Lung (tissue), 12 donors: ENCODE measurements around the gene RBP3. TPM values are rescaled to one million over a fixed set of nuclear protein-coding genes. Genes with fewer than 3 reads are reported as not detected.
A peak's percentile ranks its signal among the peaks of the same experiment; 100 is the strongest.

Experiments
- ATAC-seq: fragments of 200-7000 bp; cut with Tn5 transposase; one replicate; pipeline ENCODE4 v1.9.1; 2020; ENCODE audit warnings: moderate number of reproducible peaks; ENCODE audit not compliant: insufficient read depth, low FRiP score
- DNase-seq, 3 donors: peaks; one replicate each; pipeline ENCODE4 v3.0.0-alpha.2; 2013 to 2017
- H3K27ac ChIP-seq, 2 donors: one replicate each; pipeline ENCODE4 v1.5.1; 2013; ENCODE audit warnings: mild to moderate bottlenecking in 2 of 2, moderate library complexity in 2 of 2, control low read depth in 1 of 2, inconsistent platforms in 1 of 2, low read depth in 1 of 2, low read length in 1 of 2
- H3K27me3 ChIP-seq, 3 donors: one replicate each; pipeline ENCODE4 v1.5.1; 2013; ENCODE audit warnings: low read length in 2 of 3; ENCODE audit not compliant: control insufficient read depth in 3 of 3, insufficient read depth in 3 of 3
- H3K36me3 ChIP-seq, 4 donors: one replicate each; pipeline ENCODE4 v1.5.1; 2013; ENCODE audit warnings: low read length in 4 of 4, mild to moderate bottlenecking in 1 of 4, moderate library complexity in 1 of 4; ENCODE audit not compliant: control insufficient read depth in 4 of 4, insufficient read depth in 4 of 4
- H3K4me1 ChIP-seq, 5 donors: one replicate each; pipeline ENCODE4 v1.5.1; 2013; ENCODE audit warnings: low read length in 5 of 5, mild to moderate bottlenecking in 2 of 5, moderate library complexity in 1 of 5; ENCODE audit not compliant: control insufficient read depth in 5 of 5, insufficient read depth in 5 of 5
- H3K4me3 ChIP-seq: one replicate; pipeline ENCODE4 v1.5.1; 2013; ENCODE audit warnings: mild to moderate bottlenecking, control low read depth, moderate library complexity
- H3K9ac ChIP-seq, 2 donors: one replicate each; pipeline ENCODE4 v1.5.1; 2013; ENCODE audit warnings: low read length in 2 of 2, control low read depth in 1 of 2; ENCODE audit not compliant: insufficient read depth in 1 of 2
- H3K9me3 ChIP-seq, 4 donors: one replicate each; pipeline ENCODE4 v1.5.1; 2013; ENCODE audit warnings: low read length in 3 of 4, mild to moderate bottlenecking in 1 of 4, moderate library complexity in 1 of 4; ENCODE audit not compliant: control insufficient read depth in 4 of 4, insufficient read depth in 3 of 4
- WGBS, 2 donors: extraction: QIAGEN DNeasy Blood & Tissue Kit; methylation state at CpG; one replicate each; pipeline ENCODE4 v1.1.7; 2013; 5-methylcytosine and 5-hydroxymethylcytosine counted together
- polyA plus RNA-seq, 2 donors: library from polyadenylated mRNA; stranded (reverse); fragments of 200-250 nt; gene quantifications; one replicate each; pipeline ENCODE4 v1.2.1, GENCODE V29; 2013
- total RNA-seq, 2 donors: library from RNA; depleted of rRNA in 1 of 2; stranded (reverse); fragments of >200 nt in 1 of 2; gene quantifications; one replicate each; pipeline ENCODE4 v1.2.1, GENCODE V29; 2014 to 2021
- TF ChIP-seq, protein P1 (sequence below): IDR thresholded peaks from 2 replicates; pipeline ENCODE4 v1.5.1; 2012; ENCODE audit warnings: mild to moderate bottlenecking; ENCODE audit errors: control extremely low read depth, extremely low read depth
- donor health status: control.
- donor health status: control.
- donor health status: Bipolar disorder and iron deficiency.
- donor health status: healthy.
- donor health status: DM: yes; HTN: yes; CAD: no.

RBP3 gene
- total and polyA plus RNA-seq, 4 donors = 0.01 TPM; not detected in 3

DNA sequence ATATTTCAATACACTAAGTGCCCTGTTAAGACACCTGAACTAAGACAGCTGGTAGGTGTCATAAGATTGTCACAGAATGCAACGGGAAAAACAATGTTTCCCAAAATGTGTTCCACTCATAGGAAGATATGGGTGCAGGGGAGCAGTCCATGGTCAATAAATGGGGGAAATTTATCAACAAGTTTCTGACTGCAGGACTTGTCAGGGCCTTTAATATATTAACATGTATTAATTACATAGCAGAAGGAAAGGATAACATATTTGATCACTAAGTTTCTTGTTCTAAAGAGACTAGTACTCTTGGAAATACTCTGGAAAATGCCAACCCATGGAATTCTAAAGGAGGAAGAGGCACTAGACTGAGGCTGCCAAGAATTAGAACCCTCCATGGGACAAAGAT is 6.7 kb downstream of the RBP3 start:
- no peaks in the 10 kb centered on the region for H3K36me3 ChIP-seq
- no peak overlapping the region for H3K4me3 ChIP-seq
- DNase-seq = peak in 1 of 3 donors; percentile 2
- no peak overlapping the region for H3K27ac ChIP-seq
- TF ChIP-seq, protein P1, sequence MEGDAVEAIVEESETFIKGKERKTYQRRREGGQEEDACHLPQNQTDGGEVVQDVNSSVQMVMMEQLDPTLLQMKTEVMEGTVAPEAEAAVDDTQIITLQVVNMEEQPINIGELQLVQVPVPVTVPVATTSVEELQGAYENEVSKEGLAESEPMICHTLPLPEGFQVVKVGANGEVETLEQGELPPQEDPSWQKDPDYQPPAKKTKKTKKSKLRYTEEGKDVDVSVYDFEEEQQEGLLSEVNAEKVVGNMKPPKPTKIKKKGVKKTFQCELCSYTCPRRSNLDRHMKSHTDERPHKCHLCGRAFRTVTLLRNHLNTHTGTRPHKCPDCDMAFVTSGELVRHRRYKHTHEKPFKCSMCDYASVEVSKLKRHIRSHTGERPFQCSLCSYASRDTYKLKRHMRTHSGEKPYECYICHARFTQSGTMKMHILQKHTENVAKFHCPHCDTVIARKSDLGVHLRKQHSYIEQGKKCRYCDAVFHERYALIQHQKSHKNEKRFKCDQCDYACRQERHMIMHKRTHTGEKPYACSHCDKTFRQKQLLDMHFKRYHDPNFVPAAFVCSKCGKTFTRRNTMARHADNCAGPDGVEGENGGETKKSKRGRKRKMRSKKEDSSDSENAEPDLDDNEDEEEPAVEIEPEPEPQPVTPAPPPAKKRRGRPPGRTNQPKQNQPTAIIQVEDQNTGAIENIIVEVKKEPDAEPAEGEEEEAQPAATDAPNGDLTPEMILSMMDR = no peak
- no peaks in the 10 kb centered on the region for H3K9me3 ChIP-seq
- 84 to 93% methylated on average over 1 of the region's 1 CpG for WGBS, 2 donors
- no peaks in the 10 kb centered on the region for H3K4me1 ChIP-seq
- ATAC-seq = no peak
- no peak overlapping the region for H3K9ac ChIP-seq
- H3K27me3 ChIP-seq = no peaks in the 10 kb centered on the region

- Histone ChIP-seq H3K27ac (no peak overlapping the region), H3K9ac (no peak overlapping the region), H3K27me3 (no peaks in the 10 kb centered on the region), H3K36me3 (no peaks in the 10 kb centered on the region), H3K9me3 (no peaks in the 10 kb centered on the region), H3K4me3 (no peak overlapping the region), H3K4me1 (no peaks in the 10 kb centered on the region)
- ATAC-seq (no peak), DNase-seq (peak in 1 of 3 donors; percentile 8)
- WGBS, 2 donors = 83 to 85% methylated on average over 5 of the region's 5 CpGs
- TF ChIP-seq, protein P1 = no peak
These were observed 8.5 kb downstream of the RBP3 start for GRCh38 chr10:47356708-47357107.

- Histone ChIP-seq H3K4me1 (no peaks in the 10 kb centered on the region), H3K27ac (no peak overlapping the region), H3K36me3 (no peaks in the 10 kb centered on the region), H3K4me3 (no peak overlapping the region), H3K9me3 (no peaks in the 10 kb centered on the region), H3K9ac (no peak overlapping the region), H3K27me3 (no peaks in the 10 kb centered on the region)
- WGBS, 2 donors = 95 to 97% methylated on average over 12 of the region's 12 CpGs
- DNase-seq = peak in 1 of 3 donors; percentile 11
- ATAC-seq = no peak
- TF ChIP-seq, protein P1 = no peak
These were observed 9.0 kb downstream of the RBP3 start for GRCh38 chr10:47357131-47357582.

- H3K9me3 ChIP-seq = no peaks in the 10 kb centered on the region
- H3K36me3 ChIP-seq = no peaks in the 10 kb centered on the region
- no peak overlapping the region for H3K9ac ChIP-seq
- 96 to 100% methylated on average over 2 to 3 of the region's 3 CpGs for WGBS, 2 donors
- TF ChIP-seq, protein P1 = no peak
- no peak for ATAC-seq
- no peaks in the 10 kb centered on the region for H3K4me1 ChIP-seq
- H3K4me3 ChIP-seq = no peak overlapping the region
- no peak overlapping the region for H3K27ac ChIP-seq
- DNase-seq = peak in 1 of 3 donors; percentile 4
- H3K27me3 ChIP-seq = no peaks in the 10 kb centered on the region
These were observed 9.7 kb downstream of the RBP3 start for GRCh38 chr10:47357911-47358310.
